GM18951 (cell line): ENCODE data around the gene KRT8.
"Not testable (repeated sequence)": the region's sequence is repeated elsewhere in the genome, so short reads cannot be mapped to it uniquely, and the experiment has no call there.

Source experiments
- POLR2A ChIP-seq: IDR thresholded peaks from 4 replicates; pipeline ENCODE4 v1.6.1; 2011; ENCODE audit warnings: mild to moderate bottlenecking; ENCODE audit not compliant: insufficient read length, insufficient read depth; ENCODE audit errors: extremely low read depth
- in situ Hi-C: fragments of 300-500 bp; cut with MboI; formaldehyde crosslinking; loops from one replicate; pipeline ENCODE4 v1.12.0; 2022; ENCODE audit warnings: low sequenced_read_pairs, mixed read lengths, inconsistent platforms; ENCODE audit not compliant: unreplicated experiment

KRT8 gene

DNA sequence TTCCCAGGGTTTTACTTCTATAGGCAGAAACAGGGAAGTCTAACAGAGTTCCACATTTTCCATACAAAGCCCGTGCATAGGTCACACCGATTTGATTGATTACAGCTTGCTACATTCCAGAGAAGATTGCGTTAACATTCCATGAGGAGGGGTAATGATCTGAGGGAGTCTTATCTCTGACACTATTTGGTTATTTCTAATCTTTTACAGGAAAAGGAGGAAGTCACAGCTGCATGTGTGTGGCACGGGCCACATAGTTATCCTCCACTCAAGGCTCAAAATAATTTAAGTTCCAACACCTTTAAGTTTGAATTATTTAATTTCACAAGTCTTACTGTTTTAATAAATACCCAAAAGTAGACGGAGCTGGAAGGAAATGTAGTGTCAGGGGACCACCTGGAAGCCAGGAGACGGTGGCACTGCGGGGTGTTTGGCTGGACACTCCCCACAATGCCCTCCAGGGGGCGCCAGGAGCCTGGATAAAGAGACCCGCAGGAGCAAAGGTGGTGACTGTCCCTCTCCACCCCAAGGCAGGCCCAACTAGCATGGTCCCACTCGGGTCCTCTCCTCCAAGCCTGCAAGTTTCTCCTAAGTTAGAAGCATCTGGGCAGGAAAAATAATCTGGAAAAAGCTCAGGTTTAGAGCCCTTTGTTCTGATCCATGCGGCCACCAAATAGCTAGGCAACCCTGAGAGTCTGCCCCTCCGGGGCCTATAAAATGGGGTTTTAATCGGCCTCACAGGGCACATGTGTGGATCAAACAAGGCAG is 20.2 kb downstream of the KRT8 start:
- in situ Hi-C loops = loop anchor here (5.0 kb wide), 1 partner anchor 98 kb away; no protein-coding TSS in a partner anchor
- no peak for TF ChIP-seq POLR2A

DNA sequence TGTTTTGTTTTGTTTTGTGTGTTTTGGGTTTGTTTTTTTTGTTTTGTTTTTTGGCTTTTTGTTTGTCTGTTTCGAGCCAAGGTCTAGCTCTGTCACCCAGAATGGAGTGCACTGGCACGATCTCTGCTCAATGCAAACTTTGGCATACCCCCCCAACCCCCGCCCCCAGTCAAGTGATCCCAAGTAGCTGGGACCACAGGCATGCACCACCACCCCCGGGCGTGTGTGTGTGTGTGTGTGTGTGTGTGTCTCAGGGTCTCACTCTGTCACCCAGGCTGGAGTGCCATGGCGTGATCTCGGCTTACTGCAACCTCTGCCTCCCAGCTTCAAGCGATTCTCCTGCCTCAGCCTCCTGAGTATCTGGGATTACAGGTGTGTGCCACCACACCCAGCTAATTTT is 24.4 kb downstream of the KRT8 start:
- in situ Hi-C loops = not testable (repeated sequence)

DNA sequence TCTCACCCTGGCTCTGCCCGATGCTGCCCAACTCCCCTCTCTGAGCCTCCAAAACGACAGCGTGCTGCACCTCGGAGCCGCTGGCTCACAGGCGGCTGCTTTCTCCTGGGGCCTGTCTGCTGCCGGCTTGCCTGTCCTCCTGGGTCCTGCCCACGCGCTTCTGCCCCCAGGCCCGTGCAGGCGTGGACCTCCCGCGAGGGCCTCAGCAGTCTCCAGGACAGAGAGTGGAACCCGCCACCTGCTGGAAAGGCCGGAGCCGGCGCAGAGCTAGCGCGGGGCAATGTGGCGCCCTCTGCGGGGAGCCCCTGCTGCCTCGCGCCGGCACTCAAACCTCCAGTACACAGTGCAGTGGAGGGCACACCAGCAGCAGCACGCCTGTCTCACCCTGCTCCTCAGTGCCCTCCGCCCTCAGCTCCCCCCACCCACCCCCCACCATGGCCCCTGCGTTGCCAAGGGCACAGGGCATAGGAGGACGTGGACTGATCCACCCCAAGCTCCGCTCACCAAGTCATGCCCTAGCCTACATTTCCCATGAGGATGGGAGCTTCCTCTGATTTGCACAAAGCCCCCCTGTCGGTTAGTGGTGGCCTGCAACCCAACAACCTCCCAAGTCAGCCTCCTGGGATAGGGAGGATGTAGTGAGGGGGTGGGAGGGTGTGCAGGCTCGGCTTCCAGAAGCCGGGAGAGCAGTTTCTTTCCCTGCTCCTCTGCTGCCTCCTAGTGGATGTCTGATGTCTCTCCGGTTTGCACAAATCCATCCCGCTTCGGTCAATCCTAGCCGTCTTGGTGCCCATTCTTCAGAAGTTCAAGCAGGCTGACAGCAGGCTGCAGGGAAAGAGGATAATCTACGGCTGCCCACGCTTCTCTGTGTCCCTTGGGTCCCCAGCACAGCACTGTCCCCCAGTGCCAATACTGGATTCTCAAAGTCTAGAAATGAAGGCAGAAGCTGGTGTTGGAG is 25.2 kb downstream of the KRT8 start:
- in situ Hi-C loops = no loop called here
- TF ChIP-seq POLR2A = no peak

DNA sequence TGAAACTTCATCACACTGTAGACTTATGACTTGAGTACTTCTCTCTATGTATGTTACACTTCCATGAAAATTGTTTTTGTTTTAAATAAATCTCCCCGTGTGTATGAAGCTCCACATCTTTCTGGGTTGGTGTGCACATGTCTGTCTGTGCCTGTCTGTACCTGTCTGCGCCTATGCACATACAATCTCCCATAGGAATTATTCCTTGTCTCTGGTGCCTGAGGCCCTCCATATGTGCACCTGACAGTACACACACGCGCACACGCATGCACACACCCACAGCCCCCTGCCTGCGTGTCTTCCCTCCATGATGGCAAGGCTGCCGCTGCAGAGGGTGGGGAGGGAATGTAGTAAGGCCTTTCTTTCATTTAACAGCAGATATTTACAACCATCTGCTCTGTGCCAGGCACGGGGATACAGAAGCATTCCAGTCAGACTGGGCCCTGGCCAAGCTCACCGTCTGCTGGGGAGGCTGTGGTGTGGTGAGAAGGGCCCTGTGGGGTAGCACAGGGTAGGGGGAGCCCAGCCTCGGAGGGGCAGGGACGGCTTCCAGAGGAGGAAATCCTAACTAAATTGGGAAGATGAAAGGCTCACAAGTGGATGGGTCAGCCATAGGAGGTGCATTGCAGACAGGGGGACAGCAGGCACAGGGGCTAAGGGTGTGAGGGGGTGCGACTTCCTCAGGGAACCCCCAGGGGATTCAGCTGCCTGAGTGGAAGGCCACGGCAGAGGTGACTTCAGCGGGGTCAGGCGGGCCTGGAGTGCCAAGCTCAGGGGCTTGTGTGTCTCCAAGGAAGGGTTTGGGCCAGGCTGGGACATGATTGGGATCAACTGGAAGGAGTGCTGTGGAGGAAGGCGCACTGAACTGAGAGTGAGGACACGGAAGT is 26.1 kb downstream of the KRT8 start:
- no peak for TF ChIP-seq POLR2A
- in situ Hi-C loops = no loop called here

DNA sequence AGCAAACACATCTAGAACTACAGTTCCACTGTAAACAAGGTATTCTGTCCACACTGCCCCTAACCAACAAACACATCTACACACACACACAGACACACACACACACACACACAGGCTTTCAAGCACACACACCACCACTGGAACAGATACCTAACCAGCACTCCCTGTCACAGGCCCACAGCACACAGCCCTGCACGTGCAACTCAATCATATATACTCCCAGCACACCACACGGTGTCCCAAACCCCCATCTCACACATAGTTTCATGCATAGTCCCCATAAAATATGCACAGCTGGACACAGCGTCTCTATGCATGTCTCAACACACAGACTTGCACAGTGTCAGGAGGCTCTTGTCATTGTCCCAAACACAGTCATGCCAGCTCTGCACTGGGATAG is 27.6 kb downstream of the KRT8 start:
- in situ Hi-C loops = no loop called here
- no peak for TF ChIP-seq POLR2A

DNA sequence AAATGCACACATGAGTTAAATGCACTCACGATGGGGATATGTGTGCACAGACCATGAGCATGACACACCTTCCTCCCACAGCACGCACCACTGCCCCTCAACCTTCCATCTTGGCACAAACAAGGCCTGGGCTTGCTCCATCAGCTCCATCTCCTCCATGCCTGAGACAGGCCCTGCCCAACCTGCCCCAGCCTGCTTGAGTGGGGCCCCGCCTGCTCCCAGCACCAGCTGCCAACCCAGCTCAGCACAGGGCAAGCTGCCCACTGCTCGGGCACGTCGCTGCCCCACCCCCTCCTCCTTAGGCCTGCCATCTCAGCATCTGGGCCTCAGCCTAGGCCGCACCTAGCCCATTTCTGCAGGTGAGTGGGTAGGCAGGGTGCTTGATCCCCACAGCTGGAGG is 28.5 kb downstream of the KRT8 start:
- TF ChIP-seq POLR2A = no peak
- in situ Hi-C loops = no loop called here

DNA sequence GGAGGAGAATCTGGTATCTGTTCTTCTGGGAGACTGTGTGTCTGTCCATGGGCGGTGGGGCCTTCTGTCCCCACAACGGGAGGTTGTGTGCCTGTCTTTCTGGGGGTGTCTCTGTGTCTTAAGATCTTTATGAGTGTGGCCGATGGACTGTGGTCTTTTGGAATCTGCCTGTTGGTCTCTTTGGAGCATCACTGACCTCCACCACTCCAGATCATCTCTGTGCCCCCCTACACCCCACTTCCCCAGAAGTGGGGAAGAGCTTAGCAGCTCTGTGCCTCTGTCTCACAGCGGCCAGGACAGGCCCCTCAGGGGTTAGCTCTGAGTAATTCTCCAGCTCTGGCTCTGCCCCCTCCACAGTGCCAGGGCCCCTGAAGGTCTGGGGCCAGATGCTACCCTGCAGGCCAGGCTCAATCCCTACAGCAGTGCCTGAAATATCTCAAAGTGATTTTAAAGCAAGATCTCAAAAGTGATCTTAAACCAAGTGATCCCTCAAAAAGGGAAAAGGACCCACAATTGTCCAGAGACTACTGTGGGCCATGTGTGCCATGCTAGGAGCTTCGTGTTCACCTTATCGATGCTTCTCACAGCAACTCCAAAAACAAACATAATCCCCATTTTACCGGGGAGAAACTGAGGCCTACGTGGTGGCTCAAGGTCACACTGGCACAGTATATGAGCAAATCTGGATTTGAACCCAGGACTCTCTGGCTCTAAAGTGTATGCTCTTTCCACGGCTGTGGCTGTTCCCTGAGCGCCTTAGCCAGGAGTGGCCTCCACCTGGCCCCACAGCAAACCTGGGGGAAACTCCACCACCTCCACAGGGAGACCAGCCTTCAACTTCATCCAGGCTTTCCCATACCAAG is 30.1 kb downstream of the KRT8 start:
- in situ Hi-C loops = no loop called here
- no peak for TF ChIP-seq POLR2A

DNA sequence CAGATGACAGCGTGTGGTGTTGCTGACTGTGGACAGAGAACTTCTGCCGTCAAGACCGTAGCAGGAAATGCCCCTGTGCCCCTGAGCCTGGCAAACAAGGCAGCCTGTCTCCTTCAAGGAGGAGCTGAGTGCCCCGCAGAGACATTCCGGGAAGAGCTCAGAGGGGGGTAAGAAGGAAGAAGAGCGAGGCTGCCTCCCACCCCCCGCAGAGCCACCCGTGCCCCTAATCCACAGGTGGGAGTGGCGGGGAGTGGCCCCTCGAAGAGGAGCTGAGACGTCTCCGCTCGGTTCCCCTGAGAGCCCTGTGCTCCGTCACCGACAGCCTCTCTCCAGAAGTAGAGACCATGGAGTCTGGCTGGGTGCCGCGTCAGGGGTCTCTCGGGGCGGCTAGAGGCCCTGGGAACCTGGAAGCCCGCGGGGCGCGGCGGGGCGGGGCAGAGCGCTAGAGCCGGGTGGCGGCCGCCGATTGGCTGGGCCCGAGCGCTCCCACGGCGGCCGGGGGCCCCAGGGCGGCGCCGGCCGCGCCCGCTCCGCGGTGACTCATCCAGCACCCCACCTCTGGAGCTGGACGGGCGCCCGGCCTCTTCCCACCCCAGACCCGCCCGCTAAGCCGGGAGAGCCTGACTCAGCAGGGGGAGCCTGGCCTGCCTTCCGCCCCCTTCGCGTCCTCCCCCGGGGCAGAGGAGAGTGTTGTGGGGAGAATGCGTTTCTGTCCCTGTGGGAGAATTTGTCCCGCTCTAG is 30.9 kb downstream of the KRT8 start:
- TF ChIP-seq POLR2A = no peak
- in situ Hi-C loops = no loop called here

DNA sequence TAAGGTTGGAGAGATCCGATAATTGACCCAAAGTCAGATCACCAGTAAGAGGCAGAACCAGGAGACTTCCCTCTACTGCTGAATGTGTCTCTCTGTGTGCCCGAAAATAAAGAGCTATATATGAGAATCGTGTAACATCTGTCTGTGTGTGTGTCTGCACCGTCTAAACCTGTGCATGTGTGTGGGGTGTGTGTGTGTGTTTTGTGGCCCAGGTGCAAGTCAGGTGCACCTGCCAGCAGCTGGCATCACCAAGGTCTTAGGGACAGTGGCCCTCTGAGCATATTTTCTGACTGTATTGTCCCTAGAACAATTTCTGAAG is 31.4 kb downstream of the KRT8 start:
- no peak for TF ChIP-seq POLR2A
- in situ Hi-C loops = no loop called here

DNA sequence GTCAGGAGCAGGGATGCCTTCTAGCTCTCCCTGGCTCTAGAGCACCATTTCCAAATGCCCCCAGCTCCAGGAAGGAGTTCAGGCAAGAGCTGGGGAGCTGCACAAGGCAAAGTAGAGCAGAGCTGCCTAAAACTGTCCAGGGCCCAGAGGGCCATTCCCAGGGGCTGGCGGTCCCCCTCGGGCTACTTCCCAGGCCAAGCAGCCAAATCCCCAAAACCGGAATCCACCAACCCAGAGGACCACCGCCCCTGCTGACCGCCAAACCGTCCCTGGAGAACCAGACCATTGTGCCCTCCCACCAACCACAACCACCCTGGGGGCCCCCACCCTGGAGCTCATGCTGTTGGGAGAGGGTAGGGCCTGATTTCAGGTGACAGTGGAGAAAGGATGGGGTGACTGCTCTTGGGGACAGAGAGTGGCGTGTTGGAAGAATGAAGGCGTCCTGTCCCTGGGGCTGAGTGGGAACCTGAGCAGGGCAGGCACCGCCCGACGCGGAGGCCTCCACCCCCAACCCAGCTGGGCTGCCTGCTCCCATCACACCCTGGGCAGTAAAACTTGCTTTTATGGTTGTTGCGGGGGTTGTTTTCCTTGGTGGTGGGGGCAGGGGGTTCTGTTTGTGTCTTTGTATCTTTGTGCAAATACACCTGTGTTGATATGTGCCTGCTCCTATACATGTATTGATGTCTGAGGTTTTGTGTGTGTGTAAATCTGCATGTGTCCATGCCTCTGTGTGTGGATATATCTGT is 32.1 kb downstream of the KRT8 start:
- TF ChIP-seq POLR2A = no peak
- in situ Hi-C loops = no loop called here
